Cardiac muscle cell (in vitro differentiated cells and primary cell): Measurements from ENCODE around the gene SLC16A7. TPM values are rescaled to one million over a fixed set of nuclear protein-coding genes. Genes with fewer than 3 reads are reported as not detected.

Source experiments
- DNase-seq, 2 donors: peaks; one replicate each; pipeline versions ENCODE4 v3.0.0 to v3.0.0-alpha.2; 2010 to 2017; ENCODE audit warnings: low read depth in 1 of 2, low spot score in 1 of 2
- H3K27ac ChIP-seq: fragments of 200-600 bp; sonication (generic); 2 replicates; pipeline ENCODE4 v1.5.1; 2016
- H3K27me3 ChIP-seq: fragments of 200-600 bp; sonication (generic); 2 replicates; pipeline ENCODE4 v1.6.0; 2016; ENCODE audit warnings: control low read depth
- H3K36me3 ChIP-seq: fragments of 200-600 bp; sonication (generic); 2 replicates; pipeline ENCODE4 v1.5.1; 2016; ENCODE audit warnings: control low read depth
- H3K4me1 ChIP-seq: fragments of 200-600 bp; sonication (generic); 2 replicates; pipeline ENCODE4 v1.8.1; 2017; ENCODE audit warnings: low read depth, mild to moderate bottlenecking, mixed run types
- H3K4me3 ChIP-seq: fragments of 200-600 bp; sonication (generic); 2 replicates; pipeline ENCODE4 v1.5.1; 2016; ENCODE audit warnings: mild to moderate bottlenecking
- H3K9me3 ChIP-seq: fragments of 200-600 bp; sonication (generic); 2 replicates; pipeline ENCODE4 v1.5.1; 2017; ENCODE audit warnings: low read depth, mild to moderate bottlenecking, control low read depth
- CTCF ChIP-seq: IDR thresholded peaks from 2 replicates; pipeline ENCODE4 v1.5.1; 2012; ENCODE audit warnings: low read depth, mild to moderate bottlenecking, low read length
- polyA plus RNA-seq: library from polyadenylated mRNA; unstranded; fragments of >200 nt; fragmentation: Nextera tagmentation; extraction: Ambion mirVana; gene quantifications from 2 replicates; pipeline ENCODE4 v1.2.1, GENCODE V29; 2016
- total RNA-seq: library from RNA; depleted of rRNA; stranded (reverse); fragments of >200 nt; gene quantifications from 2 replicates; pipeline ENCODE4 v1.2.3, GENCODE V29; 2016

Gene SLC16A7
- total and polyA plus RNA-seq, 2 experiments from 2014 or later = 2.4 to 5.3 TPM

DNA sequence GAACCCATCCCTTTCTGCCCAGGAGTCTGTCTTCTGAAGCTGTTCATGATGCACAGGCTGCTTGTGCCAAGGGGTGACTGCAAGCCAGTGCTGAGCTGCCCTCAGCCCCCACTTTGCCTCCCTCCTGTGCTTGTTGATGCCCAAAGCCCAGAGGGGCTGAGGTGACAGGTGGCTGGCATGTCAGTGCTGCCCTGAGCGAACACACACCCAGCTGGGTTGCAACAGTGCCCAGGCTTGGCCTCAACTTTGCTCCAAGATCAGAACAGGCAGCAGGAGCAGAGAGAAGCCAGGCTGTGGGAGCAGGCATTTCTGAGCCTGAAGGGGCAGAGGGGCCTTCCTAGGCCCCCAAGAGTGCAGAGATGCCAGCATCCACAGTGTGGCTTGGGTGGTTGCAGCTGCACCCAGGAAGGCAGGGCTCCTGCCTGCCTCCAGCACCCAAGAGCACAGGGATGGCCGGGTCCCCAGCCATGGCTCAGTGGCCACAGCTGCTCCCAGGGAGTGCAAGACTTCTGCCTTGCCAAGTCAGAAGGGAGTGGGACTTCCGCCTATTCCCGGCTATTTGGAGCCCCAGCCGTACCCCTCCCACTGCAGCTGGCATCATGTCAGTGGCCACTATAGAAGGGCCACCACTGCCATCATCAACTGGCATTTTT is 83.1 kb downstream of the SLC16A7 start:
- no peaks in the 10 kb centered on the region for H3K36me3 ChIP-seq
- TF ChIP-seq CTCF = no peak
- H3K27me3 ChIP-seq = no peaks in the 10 kb centered on the region
- H3K27ac ChIP-seq = no peak overlapping the region
- no peaks in the 10 kb centered on the region for H3K9me3 ChIP-seq
- H3K4me1 ChIP-seq = no peaks in the 10 kb centered on the region
- H3K4me3 ChIP-seq = no peak overlapping the region
- no peak for DNase-seq

DNA sequence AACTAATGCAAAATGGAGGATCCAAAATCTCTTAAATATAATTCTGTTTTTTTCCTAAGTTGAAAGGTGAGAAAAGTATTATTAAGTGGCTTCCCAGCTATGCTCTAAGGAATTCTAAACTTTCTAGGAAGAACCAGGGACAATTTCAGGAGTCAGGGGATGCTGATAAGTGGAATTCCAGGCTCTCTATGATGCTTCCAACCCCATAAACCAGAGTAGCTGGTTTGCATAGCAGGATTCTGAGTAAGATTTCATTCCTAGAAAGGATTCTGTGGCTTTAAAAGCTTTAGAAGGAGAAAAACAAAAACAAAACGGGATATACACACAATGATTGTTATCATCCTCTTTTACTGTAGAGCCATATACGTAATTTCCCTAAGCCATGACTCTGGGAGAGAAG is 93.9 kb downstream of the SLC16A7 start:
- DNase-seq = peak in 1 of 2 donors; percentile 10
- Histone ChIP-seq H3K4me1 (peaks cover 22% of the 10 kb centered on the region), H3K27ac (no peak overlapping the region), H3K4me3 (no peak overlapping the region), H3K9me3 (no peaks in the 10 kb centered on the region), H3K36me3 (no peaks in the 10 kb centered on the region), H3K27me3 (no peaks in the 10 kb centered on the region)
- TF ChIP-seq CTCF = no peak

DNA sequence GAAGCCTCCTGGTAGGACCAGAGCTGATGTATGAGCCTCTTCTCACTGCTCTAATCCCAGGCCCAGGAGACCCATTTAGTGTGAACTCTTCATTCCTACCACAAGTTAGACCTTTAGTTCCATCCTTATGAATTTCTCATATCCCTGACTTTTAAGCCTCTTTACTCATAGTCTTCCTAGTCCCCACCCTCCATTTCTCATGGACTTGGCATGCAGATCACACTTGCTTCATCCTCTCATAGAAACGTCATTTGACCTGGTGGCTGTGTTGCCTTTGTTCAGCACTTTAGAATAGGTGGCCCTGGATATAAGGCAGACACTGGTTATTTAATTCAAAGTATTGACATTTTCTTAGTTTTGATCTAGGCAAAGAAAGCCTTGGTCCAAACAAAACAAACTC is 99.5 kb downstream of the SLC16A7 start:
- H3K36me3 ChIP-seq = no peaks in the 10 kb centered on the region
- H3K4me1 ChIP-seq = no peaks in the 10 kb centered on the region
- H3K27me3 ChIP-seq = no peaks in the 10 kb centered on the region
- DNase-seq = peak in 1 of 2 donors; percentile 30
- H3K9me3 ChIP-seq = no peaks in the 10 kb centered on the region
- no peak for TF ChIP-seq CTCF
- no peak overlapping the region for H3K4me3 ChIP-seq
- H3K27ac ChIP-seq = no peak overlapping the region

DNA sequence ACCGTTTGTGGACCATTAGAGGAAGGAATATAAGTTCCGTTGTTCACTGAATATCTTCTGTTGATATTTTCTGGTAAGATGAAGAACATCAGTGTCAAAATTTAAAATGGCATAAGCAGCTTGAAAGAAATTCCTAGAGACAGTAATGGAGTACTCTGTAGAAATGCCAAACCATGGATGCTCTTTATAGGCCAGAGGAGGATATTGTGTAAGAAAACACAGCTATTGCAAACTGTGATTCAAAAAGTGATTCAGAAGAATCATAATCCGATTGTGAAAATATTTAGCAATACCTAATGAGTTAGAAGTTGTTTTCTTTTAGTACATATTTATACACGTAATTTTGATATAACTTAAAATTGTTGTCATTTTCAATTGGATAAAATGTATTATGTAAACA is 102.8 kb downstream of the SLC16A7 start:
- H3K27me3 ChIP-seq = no peaks in the 10 kb centered on the region
- no peak overlapping the region for H3K4me3 ChIP-seq
- H3K27ac ChIP-seq = no peak overlapping the region
- no peaks in the 10 kb centered on the region for H3K36me3 ChIP-seq
- H3K9me3 ChIP-seq = no peaks in the 10 kb centered on the region
- no peaks in the 10 kb centered on the region for H3K4me1 ChIP-seq
- no peak for TF ChIP-seq CTCF
- DNase-seq = peak in 1 of 2 donors; percentile 91

- Histone ChIP-seq H3K4me1 (no peaks in the 10 kb centered on the region), H3K9me3 (no peaks in the 10 kb centered on the region), H3K36me3 (no peaks in the 10 kb centered on the region), H3K4me3 (no peak overlapping the region), H3K27ac (no peak overlapping the region), H3K27me3 (no peaks in the 10 kb centered on the region)
- peak in 1 of 2 donors; percentile 89 for DNase-seq
- no peak for TF ChIP-seq CTCF
Observed at GRCh38 chr12:59699421-59700152, 103.8 kb downstream of the SLC16A7 start.
